Measurements from ENCODE around the gene ACD. TPM values are rescaled to one million over a fixed set of nuclear protein-coding genes. Genes with fewer than 3 reads are reported as not detected.

The ACD gene
- 22.2 and 22.3 TPM in 2 replicates for polyA plus RNA-seq (2013)

DNA sequence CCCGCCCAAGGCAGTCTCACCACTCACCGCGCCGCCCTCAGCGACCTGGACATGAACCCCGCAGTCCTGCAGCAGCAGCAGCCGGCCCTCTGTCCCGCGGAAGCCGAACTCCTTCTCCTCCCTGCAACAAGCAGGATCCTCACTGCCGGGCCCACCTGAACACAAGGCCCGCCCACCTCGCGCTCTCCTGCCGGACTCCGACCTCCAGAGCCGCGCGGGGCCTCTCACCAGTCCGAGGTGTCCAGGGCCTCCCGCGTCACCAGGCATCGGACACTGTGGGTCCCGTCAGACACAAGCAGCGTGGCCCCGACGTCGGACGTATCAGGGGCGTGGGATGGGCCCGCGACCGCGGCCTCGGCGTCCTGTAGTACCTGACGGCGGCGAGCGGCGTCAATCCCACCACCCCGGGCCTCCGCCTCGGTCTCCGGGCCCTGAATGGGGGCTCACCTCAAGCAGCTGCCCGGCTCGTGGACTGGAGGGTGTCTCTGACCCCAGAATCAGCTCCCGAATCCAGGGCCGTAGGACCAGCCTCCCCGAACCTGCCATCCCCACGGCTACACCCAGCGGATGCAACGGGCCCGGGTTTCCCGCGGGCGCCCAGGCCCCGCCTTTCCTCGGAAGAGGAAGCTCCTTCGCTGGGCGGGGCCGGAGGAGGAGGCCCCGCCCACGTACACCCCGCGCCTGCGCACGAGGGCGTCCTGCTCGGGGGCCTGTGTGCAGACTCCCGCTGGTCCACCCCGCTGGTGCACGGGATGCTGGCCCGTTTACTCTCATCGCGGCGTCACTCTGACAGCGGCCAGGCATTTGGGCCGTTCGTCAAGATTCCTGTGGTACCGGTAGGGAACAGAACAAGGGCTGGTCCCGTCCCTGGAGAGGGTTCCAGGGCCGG is at the start of gene ACD:
ACD (minus strand) TSS at position 586 of the 889 bp plus-strand sequence; CDS start at position 546, 40 bp downstream.
- peak; percentile 97 to 100 for DNase-seq
- no peaks in the 10 kb centered on the region for H3K9me3 ChIP-seq (ENCODE audit: insufficient read depth, low read depth, low read length)
- no peak within 1 kb of the TSS for H2AK5ac ChIP-seq (ENCODE audit: low read length)
- peak within 1 kb of the TSS; percentile 47 for H2BK120ac ChIP-seq (ENCODE audit: insufficient read depth, low read length, poor library complexity)
- H3K18ac ChIP-seq (ENCODE audit: low read length): peak within 1 kb of the TSS; percentile 71
- peaks cover 5 to 10% of the 10 kb centered on the region in 2 experiments for H3K4me1 ChIP-seq (ENCODE audit: control insufficient read depth in 1 of 2, insufficient read depth in 2 of 2, low read length in 2 of 2)
- peaks cover 13 to 21% of the 10 kb centered on the region in 2 experiments for H3K36me3 ChIP-seq (ENCODE audit: control insufficient read depth in 1 of 2, insufficient read depth in 2 of 2, low read length in 2 of 2)
- H4K8ac ChIP-seq (ENCODE audit: low read depth, low read length): peak within 1 kb of the TSS; percentile 88
- H3K79me2 ChIP-seq (ENCODE audit: control insufficient read depth, insufficient read depth, low read length, poor library complexity): peaks cover 3% of the 10 kb centered on the region
- peak within 1 kb of the TSS; percentile 59 for H4K12ac ChIP-seq (ENCODE audit: low read depth, low read length)
- H3K4me3 ChIP-seq (ENCODE audit: low read depth, low read length): peak within 1 kb of the TSS; percentile 85
- peak within 1 kb of the TSS; percentile 68 for H4K91ac ChIP-seq (ENCODE audit: low read depth, low read length)
- no peak within 1 kb of the TSS for H2BK12ac ChIP-seq (ENCODE audit: low read length)
- no CpG with 5 or more reads among the region's 83 CpGs for WGBS (ENCODE audit: extremely low coverage, insufficient coverage, insufficient read length)
- H2BK5ac ChIP-seq (ENCODE audit: low read depth, low read length, poor library complexity): peak within 1 kb of the TSS; percentile 10
- peak within 1 kb of the TSS; percentile 55 for H3K14ac ChIP-seq (ENCODE audit: low read length)
- no peak within 1 kb of the TSS for H3K4ac ChIP-seq (ENCODE audit: low read depth, low read length)
- peaks cover 7% of the 10 kb centered on the region for H3K79me1 ChIP-seq (ENCODE audit: low read length)
- peak within 1 kb of the TSS; percentile 44 for H3K9ac ChIP-seq (ENCODE audit: low read length)
- H2AFZ ChIP-seq (ENCODE audit: insufficient read depth, low read length, poor library complexity): peak within 1 kb of the TSS; percentile 80
- H3K4me2 ChIP-seq (ENCODE audit: low read length): peak within 1 kb of the TSS; percentile 81
- H3K23ac ChIP-seq (ENCODE audit: low read length): no peak within 1 kb of the TSS
- H3K27me3 ChIP-seq (ENCODE audit: insufficient read depth, low read length): no peaks in the 10 kb centered on the region
- H3K27ac ChIP-seq (ENCODE audit: low read depth, low read length): peak within 1 kb of the TSS; percentile 25

DNA sequence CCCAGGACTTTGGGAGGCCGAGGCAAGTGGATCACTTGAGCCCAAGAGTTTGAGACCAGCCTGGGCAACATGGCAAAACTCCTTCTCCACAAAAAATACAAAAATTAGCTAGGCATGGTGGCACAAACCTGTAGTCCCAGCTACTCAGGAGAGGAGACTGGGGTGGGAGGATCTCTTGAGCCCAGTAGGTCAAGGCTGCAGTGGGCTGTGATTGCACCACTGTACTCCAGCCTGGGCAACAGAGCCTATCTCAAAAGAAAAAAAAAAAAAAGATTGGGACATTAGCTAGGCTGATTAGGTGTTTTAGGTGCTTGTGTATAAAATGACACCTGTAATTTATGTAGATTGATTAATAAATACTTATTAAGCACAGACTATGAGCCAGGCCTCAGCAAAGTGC is 49.0 kb upstream of the ACD start:
- Histone ChIP-seq H4K8ac (ENCODE audit: low read depth, low read length) (no peak overlapping the region), H3K4me1 (ENCODE audit: control insufficient read depth in 1 of 2, insufficient read depth in 2 of 2, low read length in 2 of 2) (peaks cover 0 to 5% of the 10 kb centered on the region in 2 experiments), H2AFZ (ENCODE audit: insufficient read depth, low read length, poor library complexity) (no peak overlapping the region), H3K4me2 (ENCODE audit: low read length) (no peak overlapping the region), H3K27ac (ENCODE audit: low read depth, low read length) (no peak overlapping the region), H3K4ac (ENCODE audit: low read depth, low read length) (no peak overlapping the region), H3K14ac (ENCODE audit: low read length) (no peak overlapping the region), H3K79me2 (ENCODE audit: control insufficient read depth, insufficient read depth, low read length, poor library complexity) (no peaks in the 10 kb centered on the region), H3K9ac (ENCODE audit: low read length) (no peak overlapping the region), H3K4me3 (ENCODE audit: low read depth, low read length) (no peak overlapping the region), H4K12ac (ENCODE audit: low read depth, low read length) (no peak overlapping the region), H3K27me3 (ENCODE audit: insufficient read depth, low read length) (no peaks in the 10 kb centered on the region), H2BK12ac (ENCODE audit: low read length) (no peak overlapping the region), H3K36me3 (ENCODE audit: control insufficient read depth in 1 of 2, insufficient read depth in 2 of 2, low read length in 2 of 2) (no peaks in the 10 kb centered on the region), H2BK120ac (ENCODE audit: insufficient read depth, low read length, poor library complexity) (no peak overlapping the region), H4K91ac (ENCODE audit: low read depth, low read length) (no peak overlapping the region), H3K79me1 (ENCODE audit: low read length) (no peaks in the 10 kb centered on the region), H3K23ac (ENCODE audit: low read length) (no peak overlapping the region), H3K18ac (ENCODE audit: low read length) (no peak overlapping the region), H3K9me3 (ENCODE audit: insufficient read depth, low read depth, low read length) (no peaks in the 10 kb centered on the region), H2BK5ac (ENCODE audit: low read depth, low read length, poor library complexity) (no peak overlapping the region), H2AK5ac (ENCODE audit: low read length) (no peak overlapping the region)
- DNase-seq: no peak
- no CpG with 5 or more reads among the region's 1 CpG for WGBS (ENCODE audit: extremely low coverage, insufficient coverage, insufficient read length)

DNA sequence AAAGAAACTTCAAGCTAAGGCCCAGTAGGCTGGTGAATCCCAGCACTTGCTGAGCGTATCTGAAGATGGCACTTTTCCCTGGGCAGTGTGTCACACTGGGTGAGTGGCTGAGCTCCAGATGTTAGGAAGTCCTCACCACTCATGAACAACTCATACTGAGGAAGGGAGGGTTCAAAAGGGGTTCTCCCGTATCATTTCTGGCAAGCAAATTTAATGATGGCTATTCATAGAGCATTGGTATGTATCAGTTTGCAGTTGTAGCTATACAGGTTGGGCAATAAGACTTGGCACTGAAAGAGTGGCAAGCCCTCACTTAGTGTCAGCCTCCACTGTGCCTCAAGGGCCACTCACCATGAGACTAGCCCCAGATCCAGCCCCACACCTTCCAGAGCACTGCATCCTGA is 48.3 kb upstream of the ACD start:
- Histone ChIP-seq H3K79me1 (ENCODE audit: low read length) (no peaks in the 10 kb centered on the region), H2BK120ac (ENCODE audit: insufficient read depth, low read length, poor library complexity) (no peak overlapping the region), H2AK5ac (ENCODE audit: low read length) (no peak overlapping the region), H4K8ac (ENCODE audit: low read depth, low read length) (no peak overlapping the region), H3K4me1 (ENCODE audit: control insufficient read depth in 1 of 2, insufficient read depth in 2 of 2, low read length in 2 of 2) (peaks cover 0 to 5% of the 10 kb centered on the region in 2 experiments), H3K36me3 (ENCODE audit: control insufficient read depth in 1 of 2, insufficient read depth in 2 of 2, low read length in 2 of 2) (no peaks in the 10 kb centered on the region), H2BK5ac (ENCODE audit: low read depth, low read length, poor library complexity) (no peak overlapping the region), H3K23ac (ENCODE audit: low read length) (no peak overlapping the region), H3K4ac (ENCODE audit: low read depth, low read length) (no peak overlapping the region), H3K27me3 (ENCODE audit: insufficient read depth, low read length) (no peaks in the 10 kb centered on the region), H3K14ac (ENCODE audit: low read length) (no peak overlapping the region), H4K91ac (ENCODE audit: low read depth, low read length) (no peak overlapping the region), H4K12ac (ENCODE audit: low read depth, low read length) (no peak overlapping the region), H3K9me3 (ENCODE audit: insufficient read depth, low read depth, low read length) (no peaks in the 10 kb centered on the region), H3K4me3 (ENCODE audit: low read depth, low read length) (no peak overlapping the region), H3K9ac (ENCODE audit: low read length) (no peak overlapping the region), H3K79me2 (ENCODE audit: control insufficient read depth, insufficient read depth, low read length, poor library complexity) (no peaks in the 10 kb centered on the region), H3K18ac (ENCODE audit: low read length) (no peak overlapping the region), H2AFZ (ENCODE audit: insufficient read depth, low read length, poor library complexity) (no peak overlapping the region), H3K4me2 (ENCODE audit: low read length) (no peak overlapping the region), H3K27ac (ENCODE audit: low read depth, low read length) (no peak overlapping the region), H2BK12ac (ENCODE audit: low read length) (no peak overlapping the region)
- WGBS (ENCODE audit: extremely low coverage, insufficient coverage, insufficient read length): no CpG with 5 or more reads among the region's 2 CpGs
- no peak for DNase-seq

DNA sequence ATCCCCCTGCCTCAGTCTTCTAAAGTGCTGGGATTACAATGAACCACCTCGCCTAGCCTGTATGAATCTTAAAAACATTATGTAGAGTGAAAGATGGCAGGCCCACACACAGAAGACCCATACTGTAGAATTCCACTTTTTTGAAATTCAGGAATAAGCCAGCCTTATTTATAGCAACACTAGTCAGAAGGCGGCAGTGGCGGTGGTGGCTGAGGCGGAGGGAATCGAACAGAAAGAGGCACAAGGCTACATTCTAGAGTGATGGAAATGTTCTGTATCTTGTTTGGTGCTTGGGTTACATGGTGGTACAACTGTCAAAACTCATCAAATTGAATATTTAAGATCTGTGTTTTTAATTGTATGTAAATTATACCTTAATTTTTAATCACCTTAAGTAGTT is 47.7 kb upstream of the ACD start:
- Histone ChIP-seq H3K4me2 (ENCODE audit: low read length) (no peak overlapping the region), H3K14ac (ENCODE audit: low read length) (no peak overlapping the region), H2AK5ac (ENCODE audit: low read length) (no peak overlapping the region), H3K27ac (ENCODE audit: low read depth, low read length) (no peak overlapping the region), H3K27me3 (ENCODE audit: insufficient read depth, low read length) (no peaks in the 10 kb centered on the region), H3K9me3 (ENCODE audit: insufficient read depth, low read depth, low read length) (no peaks in the 10 kb centered on the region), H3K18ac (ENCODE audit: low read length) (no peak overlapping the region), H4K91ac (ENCODE audit: low read depth, low read length) (no peak overlapping the region), H2BK120ac (ENCODE audit: insufficient read depth, low read length, poor library complexity) (no peak overlapping the region), H3K4me3 (ENCODE audit: low read depth, low read length) (no peak overlapping the region), H3K79me2 (ENCODE audit: control insufficient read depth, insufficient read depth, low read length, poor library complexity) (no peaks in the 10 kb centered on the region), H2BK5ac (ENCODE audit: low read depth, low read length, poor library complexity) (no peak overlapping the region), H3K4me1 (ENCODE audit: control insufficient read depth in 1 of 2, insufficient read depth in 2 of 2, low read length in 2 of 2) (peaks cover 0 to 5% of the 10 kb centered on the region in 2 experiments), H2AFZ (ENCODE audit: insufficient read depth, low read length, poor library complexity) (no peak overlapping the region), H3K23ac (ENCODE audit: low read length) (no peak overlapping the region), H2BK12ac (ENCODE audit: low read length) (no peak overlapping the region), H4K8ac (ENCODE audit: low read depth, low read length) (no peak overlapping the region), H3K9ac (ENCODE audit: low read length) (no peak overlapping the region), H4K12ac (ENCODE audit: low read depth, low read length) (no peak overlapping the region), H3K4ac (ENCODE audit: low read depth, low read length) (no peak overlapping the region), H3K36me3 (ENCODE audit: control insufficient read depth in 1 of 2, insufficient read depth in 2 of 2, low read length in 2 of 2) (no peaks in the 10 kb centered on the region), H3K79me1 (ENCODE audit: low read length) (no peaks in the 10 kb centered on the region)
- WGBS (ENCODE audit: extremely low coverage, insufficient coverage, insufficient read length): no CpG with 5 or more reads among the region's 5 CpGs
- DNase-seq: no peak

All from trophoblast cell (in vitro differentiated cells and primary cell).